Choroid plexus epithelial cell (primary cell): ENCODE results near the gene GRIK1.
A peak's percentile ranks its signal among the peaks of the same experiment; 100 is the strongest.

Source experiments
- DNase-seq: peaks from one replicate; pipeline ENCODE4 v3.0.0-alpha.2; 2010; ENCODE audit warnings: low read depth
- H3K4me3 ChIP-seq: 2 replicates; pipeline ENCODE4 v1.5.1; 2011; ENCODE audit warnings: low read depth, mild to moderate bottlenecking, control low read depth, low read length, moderate library complexity
- TF ChIP-seq, protein P1 (sequence below): conservative IDR thresholded peaks from 2 replicates; pipeline ENCODE4 v1.5.1; 2011; ENCODE audit warnings: low read depth, mild to moderate bottlenecking, control low read depth, inconsistent platforms, low read length, moderate library complexity

The GRIK1 gene

GRCh38 chr21:29942034-29942433 lies 2.2 kb upstream of the GRIK1 start:
- no peak for DNase-seq
- H3K4me3 ChIP-seq, result no peak overlapping the region
- TF ChIP-seq, protein P1, sequence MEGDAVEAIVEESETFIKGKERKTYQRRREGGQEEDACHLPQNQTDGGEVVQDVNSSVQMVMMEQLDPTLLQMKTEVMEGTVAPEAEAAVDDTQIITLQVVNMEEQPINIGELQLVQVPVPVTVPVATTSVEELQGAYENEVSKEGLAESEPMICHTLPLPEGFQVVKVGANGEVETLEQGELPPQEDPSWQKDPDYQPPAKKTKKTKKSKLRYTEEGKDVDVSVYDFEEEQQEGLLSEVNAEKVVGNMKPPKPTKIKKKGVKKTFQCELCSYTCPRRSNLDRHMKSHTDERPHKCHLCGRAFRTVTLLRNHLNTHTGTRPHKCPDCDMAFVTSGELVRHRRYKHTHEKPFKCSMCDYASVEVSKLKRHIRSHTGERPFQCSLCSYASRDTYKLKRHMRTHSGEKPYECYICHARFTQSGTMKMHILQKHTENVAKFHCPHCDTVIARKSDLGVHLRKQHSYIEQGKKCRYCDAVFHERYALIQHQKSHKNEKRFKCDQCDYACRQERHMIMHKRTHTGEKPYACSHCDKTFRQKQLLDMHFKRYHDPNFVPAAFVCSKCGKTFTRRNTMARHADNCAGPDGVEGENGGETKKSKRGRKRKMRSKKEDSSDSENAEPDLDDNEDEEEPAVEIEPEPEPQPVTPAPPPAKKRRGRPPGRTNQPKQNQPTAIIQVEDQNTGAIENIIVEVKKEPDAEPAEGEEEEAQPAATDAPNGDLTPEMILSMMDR, result no peak

- no peak overlapping the region for H3K4me3 ChIP-seq
- no peak for DNase-seq
- TF ChIP-seq, protein P1, result no peak
These were observed 1.2 kb upstream of the GRIK1 start for GRCh38 chr21:29940991-29941390.

GRCh38 chr21:29940361-29940760 lies 565 bp upstream of the GRIK1 start:
- no peak for DNase-seq
- TF ChIP-seq, protein P1, result no peak
- H3K4me3 ChIP-seq, result no peak overlapping the region

- peak; percentile 12 for DNase-seq
- peak overlapping the region; percentile 45 for H3K4me3 ChIP-seq
- TF ChIP-seq, protein P1, result no peak
These were observed 482 bp downstream of the GRIK1 start for GRCh38 chr21:29939104-29939923.

GRCh38 chr21:29938776-29939103 lies 1.1 kb downstream of the GRIK1 start:
- TF ChIP-seq, protein P1, result no peak
- no peak overlapping the region for H3K4me3 ChIP-seq
- no peak for DNase-seq

DNA sequence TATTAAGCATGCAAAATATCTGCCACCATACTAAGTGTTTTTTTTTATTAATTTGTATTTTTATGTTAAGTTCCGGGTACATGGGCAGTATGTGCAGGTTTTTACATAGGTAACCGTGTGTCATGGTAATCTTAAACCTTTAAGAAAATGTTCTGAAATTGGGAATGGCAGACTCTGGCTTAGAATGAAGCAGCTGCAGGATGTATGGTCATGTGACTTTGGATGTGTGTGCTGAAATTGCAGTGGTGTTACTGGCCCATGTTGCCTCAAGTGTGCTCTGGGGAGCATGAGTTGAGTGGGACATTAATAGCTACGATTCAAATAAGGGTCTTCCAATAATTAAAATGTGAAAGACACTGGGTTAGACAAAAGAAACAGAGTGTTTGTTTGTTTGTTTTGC lies 6.7 kb downstream of the GRIK1 start:
- DNase-seq, result no peak
- H3K4me3 ChIP-seq, result no peak overlapping the region
- TF ChIP-seq, protein P1, result no peak

DNA sequence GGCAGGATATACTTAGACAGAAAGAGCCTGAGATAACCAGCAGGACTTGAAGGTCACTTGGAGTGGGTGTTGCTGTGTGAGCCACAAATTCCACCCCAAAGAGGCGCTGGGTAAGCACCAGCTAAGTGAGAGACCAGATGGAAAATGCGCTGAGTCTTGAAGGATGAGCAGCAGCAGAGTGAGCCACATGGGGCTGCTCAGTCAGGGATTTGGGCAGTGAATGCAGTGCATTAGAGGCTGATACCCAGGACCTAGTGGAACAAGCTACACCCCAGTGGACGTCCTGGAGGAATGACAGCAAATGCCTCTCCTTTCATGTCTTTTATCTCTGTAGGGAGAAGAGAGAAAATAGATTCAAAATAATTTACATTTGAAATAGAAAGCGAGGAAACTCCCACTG lies 11.3 kb downstream of the GRIK1 start:
- no peak overlapping the region for H3K4me3 ChIP-seq
- DNase-seq, result no peak
- TF ChIP-seq, protein P1, result no peak
